ENCODE results near the gene PABPN1L. TPM values are rescaled to one million over a fixed set of nuclear protein-coding genes. Genes with fewer than 3 reads are reported as not detected.

PABPN1L gene
- total RNA-seq, 1 experiment from 2014 or later: not detected

DNA sequence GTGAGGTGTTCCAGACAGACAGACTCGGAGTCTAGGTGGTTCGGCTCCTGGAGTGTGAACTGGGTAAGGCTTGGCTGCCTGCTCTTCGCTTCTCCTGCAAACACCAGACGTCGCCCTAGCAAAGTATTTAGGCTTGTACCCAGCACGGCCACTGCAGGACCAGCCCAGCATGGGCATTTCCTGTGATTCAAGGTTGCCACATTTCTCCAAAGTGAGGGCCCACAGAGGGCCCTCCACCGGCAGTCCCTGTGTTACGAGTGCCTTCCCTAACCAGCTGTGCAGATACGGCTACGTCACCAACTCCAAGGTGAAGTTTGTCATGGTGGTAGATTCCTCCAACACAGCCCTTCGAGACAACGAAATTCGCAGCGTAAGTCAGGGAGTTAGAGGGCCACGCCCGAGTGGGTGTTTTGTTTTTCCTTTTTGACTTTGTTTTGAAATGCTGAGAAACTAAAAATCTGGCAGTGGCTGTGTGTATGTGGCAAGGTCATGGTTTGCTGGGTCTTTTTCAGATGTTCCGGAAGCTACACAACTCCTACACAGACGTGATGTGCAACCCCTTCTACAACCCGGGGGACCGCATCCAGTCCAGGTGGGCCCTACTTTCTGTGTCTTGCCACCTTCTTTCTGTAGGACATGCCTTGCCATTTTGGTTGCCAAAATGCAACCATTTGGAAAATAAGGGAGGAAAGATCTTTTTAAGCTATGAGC is 6.9 kb downstream of the PABPN1L start:
- no peak overlapping the region for H3K18ac ChIP-seq (ENCODE audit: insufficient read length, low read depth, low read length)
- H3K23ac ChIP-seq (ENCODE audit: insufficient read length, low read depth, low read length): no peak overlapping the region
- H4K8ac ChIP-seq (replicated peaks; ENCODE audit: insufficient read length, low read depth, low read length): no peak overlapping the region
- H3K9ac ChIP-seq (ENCODE audit: extremely low read depth, insufficient read length, low read length): no peak overlapping the region
- Mint-ChIP-seq H3K4me1 (peaks cover 9 to 18% of the 10 kb centered on the region in 2 experiments), H3K4me3 (no peak overlapping the region; a peak in 1 of 5 replicates), H3K27ac (no peak overlapping the region), H3K36me3 (ENCODE audit: insufficient read depth in 1 of 3, low read depth in 3 of 3) (peaks cover 19 to 29% (median 22%) of the 10 kb centered on the region in 3 experiments), H3K9me3 (no peaks in the 10 kb centered on the region; a peak in 1 of 5 replicates), H3K27me3 (ENCODE audit: low read depth) (no peaks in the 10 kb centered on the region)
- TF ChIP-seq CTCF (conservative IDR thresholded peaks at IDR 0.05): no peak
- H3K79me1 ChIP-seq (ENCODE audit: insufficient read depth, low read depth, low read length, poor library complexity, severe bottlenecking): no peaks in the 10 kb centered on the region
- H4K20me1 ChIP-seq (ENCODE audit: control insufficient read depth, insufficient read depth, insufficient read length): no peaks in the 10 kb centered on the region
- no peak overlapping the region for H3K56ac ChIP-seq (ENCODE audit: insufficient read length, low read depth, low read length)
- no CpG with 5 or more reads among the region's 20 CpGs for WGBS (ENCODE audit: extremely low coverage, insufficient read length, low lambda C conversion rate)
- H3K4me1 ChIP-seq (ENCODE audit: insufficient read depth, low read length): no peaks in the 10 kb centered on the region
- no peak overlapping the region for H3K27ac ChIP-seq (ENCODE audit: insufficient read length, low read depth, low read length)
- H2BK12ac ChIP-seq (ENCODE audit: insufficient read length, low read depth, low read length): no peak overlapping the region
- no peak overlapping the region for H2BK5ac ChIP-seq (ENCODE audit: insufficient read length, low read length)
- no peak overlapping the region for H3K4ac ChIP-seq (ENCODE audit: low read depth, low read length)
- no peaks in the 10 kb centered on the region for H3K9me3 ChIP-seq (ENCODE audit: control insufficient read depth, low read depth, low read length)
- H2AFZ ChIP-seq (ENCODE audit: low read length): no peak overlapping the region
- H3K14ac ChIP-seq (ENCODE audit: insufficient read depth, low read length): no peak overlapping the region
- no peak overlapping the region for H2BK15ac ChIP-seq (ENCODE audit: low read depth, low read length)
- H4K5ac ChIP-seq (ENCODE audit: insufficient read length, low read depth, low read length): no peak overlapping the region
- no peaks in the 10 kb centered on the region for H3K27me3 ChIP-seq (ENCODE audit: insufficient read depth, low read length)
- H3K4me2 ChIP-seq (ENCODE audit: insufficient read depth, insufficient read length, low read length): no peak overlapping the region
- no peak overlapping the region for H2AK5ac ChIP-seq (ENCODE audit: insufficient read length, low read length)
- no peaks in the 10 kb centered on the region for H3K79me2 ChIP-seq (ENCODE audit: insufficient read depth, low read length)
- no peak overlapping the region for H2BK120ac ChIP-seq (ENCODE audit: low read depth, low read length, poor library complexity, severe bottlenecking)
- H4K91ac ChIP-seq (ENCODE audit: insufficient read length, low read depth, low read length): no peak overlapping the region
- DNase-seq: no peak
- no peak overlapping the region for H2BK20ac ChIP-seq (ENCODE audit: low read depth, low read length, poor library complexity, severe bottlenecking)
- H3T11ph ChIP-seq (ENCODE audit: low read length): no peak overlapping the region
- peaks cover 8% of the 10 kb centered on the region for H3K23me2 ChIP-seq (ENCODE audit: insufficient read length, low read depth, low read length, poor library complexity, severe bottlenecking)
